CD4-positive, alpha-beta T cell treated with Interleukin-4 for 4 hours (primary cell): Measurements from ENCODE around the gene DAO.
A peak's percentile ranks its signal among the peaks of the same experiment; 100 is the strongest.

Source experiments
- DNase-seq: peaks from one replicate; pipeline ENCODE4 v3.0.0-alpha.2; 2020

DAO gene

GRCh38 chr12:108928695-108929094 lies 48.8 kb downstream of the DAO start:
- no peak for DNase-seq

GRCh38 chr12:108930155-108930554 lies 50.3 kb downstream of the DAO start:
- DNase-seq: no peak

GRCh38 chr12:108930756-108931155 lies 50.9 kb downstream of the DAO start:
- no peak for DNase-seq

- no peak for DNase-seq
Measured at GRCh38 chr12:108933949-108934348, 54.1 kb downstream of the DAO start.

GRCh38 chr12:108935159-108935763 lies 55.4 kb downstream of the DAO start:
- no peak for DNase-seq

- no peak for DNase-seq
Measured at GRCh38 chr12:108938247-108938924, 58.5 kb downstream of the DAO start.

GRCh38 chr12:108939594-108939993 lies 59.7 kb downstream of the DAO start:
- peak; percentile 11 for DNase-seq

GRCh38 chr12:108940138-108940537 lies 60.2 kb downstream of the DAO start:
- DNase-seq: no peak

- DNase-seq: no peak
Measured at GRCh38 chr12:108947097-108947496, 67.2 kb downstream of the DAO start.

- no peak for DNase-seq
Measured at GRCh38 chr12:108948367-108948766, 68.5 kb downstream of the DAO start.

GRCh38 chr12:108949976-108950375 lies 70.1 kb downstream of the DAO start:
- no peak for DNase-seq
